ENCODE results near the gene WDR93. TPM values are rescaled to one million over a fixed set of nuclear protein-coding genes. Genes with fewer than 3 reads are reported as not detected.
A peak's percentile ranks its signal among the peaks of the same experiment; 100 is the strongest.

The WDR93 gene
- total RNA-seq, 1 donor from 2014 or later = not detected

DNA sequence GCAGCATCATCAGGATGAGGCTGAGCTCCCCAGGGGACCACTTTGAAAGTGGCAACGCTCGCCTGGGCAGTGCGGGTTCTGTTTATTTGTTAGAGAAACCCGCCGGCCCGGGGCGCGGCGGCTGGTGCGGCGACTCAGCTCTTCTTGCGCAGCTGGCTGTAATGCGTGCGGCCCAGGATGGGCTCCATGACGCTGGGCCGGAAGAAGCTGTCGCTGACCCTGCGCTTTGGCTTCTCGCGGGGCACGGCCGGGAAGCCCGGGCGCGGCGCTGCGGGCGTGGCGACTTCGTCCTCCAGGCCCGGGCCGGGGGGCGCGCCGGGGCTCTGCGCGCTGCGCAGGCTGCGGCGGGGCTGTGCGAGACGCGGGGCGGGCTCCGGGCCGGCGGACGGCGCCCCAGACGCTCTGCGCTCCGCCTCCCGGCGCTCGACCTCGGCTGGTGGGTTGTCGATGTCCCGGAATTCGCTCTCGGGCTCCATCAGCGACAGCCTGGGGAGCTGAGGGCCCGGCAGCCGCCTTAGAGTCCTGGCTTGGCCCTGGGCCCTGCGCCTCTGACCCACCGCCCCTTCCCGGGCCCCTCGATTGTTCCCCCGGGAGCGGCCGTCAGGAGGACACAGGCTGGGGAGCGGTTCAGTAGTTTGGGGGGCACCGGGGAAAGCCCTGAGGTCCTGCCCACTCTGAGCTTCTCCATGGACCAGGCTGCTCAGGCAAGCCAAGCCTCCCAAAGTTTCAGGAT, 25.0 kb upstream of the WDR93 start:
- TF ChIP-seq CTCF (IDR thresholded peaks at IDR 0.05; ENCODE audit: borderline replicate concordance) = no peak
- peak; percentile 70 for DNase-seq
- H3K4me3 ChIP-seq = peak overlapping the region; percentile 64
- intact Hi-C loops (cut with micrococcal nuclease) = no loop called here
- H3K27ac ChIP-seq (replicated peaks) = peak overlapping the region; percentile 87
- H3K9me3 ChIP-seq (replicated peaks) = no peaks in the 10 kb centered on the region
- no peaks in the 10 kb centered on the region for H3K27me3 ChIP-seq (ENCODE audit: low read depth)
- H3K4me1 ChIP-seq = peaks cover 32% of the 10 kb centered on the region
- H3K36me3 ChIP-seq = no peaks in the 10 kb centered on the region

DNA sequence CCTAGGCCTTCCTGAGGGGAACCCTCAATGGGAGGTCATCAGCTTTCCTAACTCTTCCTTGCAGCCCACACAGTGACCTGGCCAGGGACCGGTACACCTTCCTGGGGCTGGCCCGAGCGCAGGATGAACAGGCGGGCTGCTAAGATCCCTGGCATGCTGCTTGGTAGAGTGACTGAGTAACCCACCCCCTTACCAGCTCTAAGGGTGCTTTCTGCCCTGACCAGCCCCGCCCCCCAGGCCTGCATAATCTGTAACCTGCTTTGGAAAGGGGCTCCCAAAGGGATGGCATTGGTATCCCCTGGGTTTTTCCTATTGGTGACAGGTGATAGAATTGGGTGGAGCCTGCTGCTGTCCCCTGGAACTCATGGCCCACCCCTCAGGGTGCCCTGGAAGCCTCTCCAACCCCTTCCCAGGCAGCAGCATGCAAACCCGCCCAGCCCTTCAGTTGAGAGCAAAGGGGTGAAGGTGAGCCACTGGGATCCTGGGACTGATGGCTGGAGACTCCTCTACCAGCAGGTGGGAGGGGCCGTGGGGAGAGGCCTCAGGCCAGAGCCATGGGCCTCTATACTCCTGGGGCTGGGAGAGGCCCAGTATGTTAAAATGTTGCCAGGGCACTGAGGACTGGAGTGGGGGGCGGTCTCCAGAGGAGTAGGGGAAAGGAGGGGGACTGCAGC, 24.3 kb upstream of the WDR93 start:
- Histone ChIP-seq H3K36me3 (no peaks in the 10 kb centered on the region), H3K27ac (replicated peaks) (peak overlapping the region; percentile 87), H3K4me1 (peaks cover 32% of the 10 kb centered on the region), H3K9me3 (replicated peaks) (no peaks in the 10 kb centered on the region), H3K4me3 (peak overlapping the region; percentile 64), H3K27me3 (ENCODE audit: low read depth) (no peaks in the 10 kb centered on the region)
- intact Hi-C loops (cut with micrococcal nuclease) = no loop called here
- no peak for TF ChIP-seq CTCF (IDR thresholded peaks at IDR 0.05; ENCODE audit: borderline replicate concordance)
- no peak for DNase-seq

DNA sequence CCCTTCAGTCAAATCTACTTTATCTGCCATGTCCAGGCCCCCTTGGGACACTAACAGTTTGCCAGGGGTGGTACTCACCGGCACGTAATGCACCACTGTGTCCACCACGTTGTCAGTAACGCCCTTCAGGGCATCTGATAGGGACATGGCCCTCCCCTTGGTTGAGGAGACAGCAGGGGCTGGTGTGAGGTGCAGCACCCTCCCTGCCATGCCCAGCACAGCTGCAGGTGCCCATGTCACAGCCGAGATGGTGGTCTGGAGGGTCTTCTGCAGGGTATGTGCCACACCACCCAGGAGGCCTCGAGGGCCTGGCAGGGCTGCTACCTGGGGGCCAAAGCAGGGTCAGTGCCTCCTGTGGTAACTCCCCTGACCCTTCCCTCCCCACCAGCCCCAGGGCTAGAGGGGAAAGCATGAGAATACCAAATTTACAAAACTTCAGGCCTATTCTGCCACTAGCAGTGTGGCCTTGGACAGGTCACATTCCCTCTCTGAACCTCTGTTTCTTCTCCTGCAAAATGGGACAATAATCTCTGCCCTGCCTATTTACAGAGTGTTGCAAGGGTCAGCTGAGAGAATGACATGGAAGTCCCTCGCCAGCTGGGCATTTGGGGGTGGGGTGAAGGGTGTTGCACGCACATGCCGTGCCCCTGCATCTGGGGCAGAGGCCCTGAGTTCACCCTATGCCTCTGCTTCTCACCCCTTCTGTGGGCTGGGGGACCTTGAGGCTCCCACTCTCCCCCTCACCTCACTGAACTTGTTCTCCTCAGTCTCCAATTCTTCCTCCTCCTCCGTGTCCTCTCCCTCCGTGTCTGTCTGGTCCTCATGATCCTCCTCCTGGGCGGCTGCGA, 23.5 kb upstream of the WDR93 start:
- intact Hi-C loops (cut with micrococcal nuclease) = no loop called here
- no peak for TF ChIP-seq CTCF (IDR thresholded peaks at IDR 0.05; ENCODE audit: borderline replicate concordance)
- no peaks in the 10 kb centered on the region for H3K36me3 ChIP-seq
- H3K9me3 ChIP-seq (replicated peaks) = no peaks in the 10 kb centered on the region
- H3K4me3 ChIP-seq = no peak overlapping the region
- H3K27me3 ChIP-seq (ENCODE audit: low read depth) = no peaks in the 10 kb centered on the region
- H3K4me1 ChIP-seq = peaks cover 31% of the 10 kb centered on the region
- no peak for DNase-seq
- peak overlapping the region; percentile 87 for H3K27ac ChIP-seq (replicated peaks)

- Histone ChIP-seq H3K27me3 (ENCODE audit: low read depth) (no peaks in the 10 kb centered on the region), H3K36me3 (no peaks in the 10 kb centered on the region), H3K27ac (replicated peaks) (no peak overlapping the region), H3K4me1 (peaks cover 25% of the 10 kb centered on the region), H3K9me3 (replicated peaks) (no peaks in the 10 kb centered on the region), H3K4me3 (no peak overlapping the region)
- no peak for TF ChIP-seq CTCF (IDR thresholded peaks at IDR 0.05; ENCODE audit: borderline replicate concordance)
- intact Hi-C loops (cut with micrococcal nuclease) = no loop called here
- no peak for DNase-seq
These were observed 23.0 kb upstream of the WDR93 start for GRCh38 chr15:89667706-89667960.

DNA sequence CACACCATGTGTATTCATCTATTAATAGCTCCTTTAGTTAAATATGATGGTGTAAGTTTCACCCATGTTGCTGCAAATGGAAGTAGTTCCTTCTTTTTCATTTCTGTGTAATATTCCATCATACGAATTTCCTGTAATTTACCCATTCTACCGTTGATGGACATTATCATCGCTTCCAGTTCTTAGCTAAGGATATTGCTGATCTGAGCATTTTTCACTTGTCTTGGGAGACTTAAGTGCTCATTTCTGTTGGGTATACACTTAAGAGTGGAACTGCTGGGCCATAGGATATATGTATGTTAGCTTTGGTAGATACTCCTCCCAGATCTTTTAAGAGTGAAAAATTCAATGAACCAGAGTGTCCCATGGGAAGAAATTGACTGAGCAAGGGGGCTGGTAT, 22.4 kb upstream of the WDR93 start:
- intact Hi-C loops (cut with micrococcal nuclease) = no loop called here
- Histone ChIP-seq H3K4me1 (peaks cover 20% of the 10 kb centered on the region), H3K27me3 (ENCODE audit: low read depth) (no peaks in the 10 kb centered on the region), H3K4me3 (no peak overlapping the region), H3K9me3 (replicated peaks) (no peaks in the 10 kb centered on the region), H3K36me3 (no peaks in the 10 kb centered on the region), H3K27ac (replicated peaks) (no peak overlapping the region)
- DNase-seq = no peak
- TF ChIP-seq CTCF (IDR thresholded peaks at IDR 0.05; ENCODE audit: borderline replicate concordance) = no peak

Data from left ventricle myocardium inferior (tissue), 1 donor.